Osteocyte (in vitro differentiated cells): ENCODE results near the gene DTHD1. TPM values are rescaled to one million over a fixed set of nuclear protein-coding genes. Genes with fewer than 3 reads are reported as not detected.

Source experiments
- DNase-seq: peaks from one replicate; pipeline ENCODE4 v3.0.0; 2021; ENCODE audit warnings: mixed read lengths; ENCODE audit not compliant: unreplicated experiment; ENCODE audit errors: extremely low spot score
- H3K27ac Mint-ChIP-seq: one replicate; pipeline ENCODE4 v1.8.0; 2021; ENCODE audit warnings: mild to moderate bottlenecking, mixed read lengths; ENCODE audit not compliant: unreplicated experiment
- H3K27me3 Mint-ChIP-seq: one replicate; pipeline ENCODE4 v1.8.0; 2021; ENCODE audit warnings: mixed read lengths; ENCODE audit not compliant: unreplicated experiment
- H3K36me3 Mint-ChIP-seq: one replicate; pipeline ENCODE4 v1.8.0; 2021; ENCODE audit warnings: mixed read lengths; ENCODE audit not compliant: unreplicated experiment
- H3K4me1 Mint-ChIP-seq: one replicate; pipeline ENCODE4 v1.8.0; 2021; ENCODE audit warnings: mixed read lengths; ENCODE audit not compliant: unreplicated experiment
- H3K4me3 Mint-ChIP-seq: one replicate; pipeline ENCODE4 v1.8.0; 2021; ENCODE audit warnings: mild to moderate bottlenecking, moderate library complexity, mixed read lengths; ENCODE audit not compliant: unreplicated experiment
- H3K9me3 Mint-ChIP-seq: one replicate; pipeline ENCODE4 v1.8.0; 2021; ENCODE audit warnings: mixed read lengths; ENCODE audit not compliant: unreplicated experiment
- total RNA-seq: library from RNA; stranded (reverse); gene quantifications from 2 replicates; pipeline ENCODE4 v1.2.1, GENCODE V29; 2021
- TF ChIP-seq, protein P1 (sequence below): fragments of 200-600 bp; sonication (generic); IDR thresholded peaks from 2 replicates; pipeline ENCODE4 v1.5.0; 2021; ENCODE audit warnings: antibody characterized with exemption, mild to moderate bottlenecking, moderate library complexity

The DTHD1 gene
- total RNA-seq, 1 donor from 2014 or later: not detected

DNA sequence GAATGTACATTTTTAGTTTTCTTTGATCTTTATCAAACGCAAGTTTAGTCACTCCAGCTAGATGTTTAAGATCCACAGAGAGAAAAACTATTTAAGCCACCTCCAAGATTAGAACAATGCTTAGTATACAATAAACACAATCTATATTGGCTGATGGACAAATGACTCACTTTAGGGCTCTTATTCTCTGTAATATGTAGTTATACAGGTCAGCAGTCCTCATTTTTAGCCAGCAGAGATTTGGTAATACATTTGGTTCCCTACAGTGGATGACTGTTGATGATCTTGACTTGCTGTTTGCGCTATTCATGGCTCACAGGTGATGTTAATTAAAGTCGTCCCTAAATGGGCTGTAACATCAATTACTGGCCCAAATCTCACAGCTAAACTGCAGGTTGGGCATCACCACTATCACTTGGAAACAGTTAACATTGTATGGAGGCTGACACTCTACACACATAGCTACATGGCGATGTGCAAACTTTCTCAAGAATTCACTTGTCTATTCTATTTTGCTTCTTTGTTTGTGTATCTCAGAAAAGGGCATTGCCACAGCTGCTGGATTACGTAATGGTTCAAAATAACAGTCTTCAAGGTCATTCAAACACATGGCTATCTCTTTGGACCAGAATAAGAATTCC, 11.8 kb upstream of the DTHD1 start:
- DNase-seq: no peak
- Mint-ChIP-seq H3K27me3 (peaks cover 5% of the 10 kb centered on the region), H3K4me3 (no peak overlapping the region), H3K36me3 (no peaks in the 10 kb centered on the region), H3K4me1 (peaks cover 2% of the 10 kb centered on the region), H3K9me3 (no peaks in the 10 kb centered on the region), H3K27ac (no peak overlapping the region)
- TF ChIP-seq, protein P1, sequence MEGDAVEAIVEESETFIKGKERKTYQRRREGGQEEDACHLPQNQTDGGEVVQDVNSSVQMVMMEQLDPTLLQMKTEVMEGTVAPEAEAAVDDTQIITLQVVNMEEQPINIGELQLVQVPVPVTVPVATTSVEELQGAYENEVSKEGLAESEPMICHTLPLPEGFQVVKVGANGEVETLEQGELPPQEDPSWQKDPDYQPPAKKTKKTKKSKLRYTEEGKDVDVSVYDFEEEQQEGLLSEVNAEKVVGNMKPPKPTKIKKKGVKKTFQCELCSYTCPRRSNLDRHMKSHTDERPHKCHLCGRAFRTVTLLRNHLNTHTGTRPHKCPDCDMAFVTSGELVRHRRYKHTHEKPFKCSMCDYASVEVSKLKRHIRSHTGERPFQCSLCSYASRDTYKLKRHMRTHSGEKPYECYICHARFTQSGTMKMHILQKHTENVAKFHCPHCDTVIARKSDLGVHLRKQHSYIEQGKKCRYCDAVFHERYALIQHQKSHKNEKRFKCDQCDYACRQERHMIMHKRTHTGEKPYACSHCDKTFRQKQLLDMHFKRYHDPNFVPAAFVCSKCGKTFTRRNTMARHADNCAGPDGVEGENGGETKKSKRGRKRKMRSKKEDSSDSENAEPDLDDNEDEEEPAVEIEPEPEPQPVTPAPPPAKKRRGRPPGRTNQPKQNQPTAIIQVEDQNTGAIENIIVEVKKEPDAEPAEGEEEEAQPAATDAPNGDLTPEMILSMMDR: no peak

DNA sequence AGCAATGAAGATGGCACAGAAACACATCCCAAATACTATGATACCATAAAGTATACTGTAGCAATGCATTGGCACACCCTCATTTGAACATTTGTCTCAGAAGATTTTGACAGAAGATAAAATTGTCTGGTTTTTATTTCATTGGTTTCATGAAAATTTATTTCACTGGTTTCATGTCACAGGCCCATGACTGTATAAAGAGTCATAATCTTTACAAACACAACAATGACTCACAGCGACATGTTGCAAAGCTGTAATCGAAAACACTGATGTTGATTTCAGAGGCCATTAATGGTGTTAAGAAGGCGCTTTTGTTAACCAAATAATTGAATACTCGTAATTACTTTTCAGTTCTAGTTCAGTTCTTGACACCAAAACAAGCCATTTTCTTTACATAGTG, 8.1 kb upstream of the DTHD1 start:
- H3K36me3 Mint-ChIP-seq: no peaks in the 10 kb centered on the region
- H3K4me3 Mint-ChIP-seq: no peak overlapping the region
- no peaks in the 10 kb centered on the region for H3K9me3 Mint-ChIP-seq
- DNase-seq: no peak
- H3K4me1 Mint-ChIP-seq: peaks cover 2% of the 10 kb centered on the region
- H3K27ac Mint-ChIP-seq: no peak overlapping the region
- no peaks in the 10 kb centered on the region for H3K27me3 Mint-ChIP-seq
- TF ChIP-seq, protein P1: no peak

DNA sequence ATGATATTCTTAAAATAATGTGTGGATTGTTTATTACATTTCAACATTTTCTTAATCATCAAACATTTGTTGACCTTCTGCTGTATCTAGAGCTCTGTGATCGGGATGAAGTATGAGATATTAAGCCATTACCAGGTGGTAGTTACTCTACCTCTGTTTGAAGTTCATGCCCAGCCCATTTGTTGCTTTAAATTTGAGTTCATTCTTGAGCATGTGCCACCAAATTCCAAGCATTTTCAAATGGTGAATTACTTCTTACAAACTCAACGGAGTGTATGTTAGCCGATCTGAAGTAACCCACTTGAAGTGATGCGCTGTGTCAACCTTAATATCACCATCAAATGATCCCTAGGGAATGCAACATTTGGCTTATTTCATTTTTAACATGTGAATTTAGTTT, 7.3 kb upstream of the DTHD1 start:
- TF ChIP-seq, protein P1: no peak
- no peak overlapping the region for H3K27ac Mint-ChIP-seq

DNA sequence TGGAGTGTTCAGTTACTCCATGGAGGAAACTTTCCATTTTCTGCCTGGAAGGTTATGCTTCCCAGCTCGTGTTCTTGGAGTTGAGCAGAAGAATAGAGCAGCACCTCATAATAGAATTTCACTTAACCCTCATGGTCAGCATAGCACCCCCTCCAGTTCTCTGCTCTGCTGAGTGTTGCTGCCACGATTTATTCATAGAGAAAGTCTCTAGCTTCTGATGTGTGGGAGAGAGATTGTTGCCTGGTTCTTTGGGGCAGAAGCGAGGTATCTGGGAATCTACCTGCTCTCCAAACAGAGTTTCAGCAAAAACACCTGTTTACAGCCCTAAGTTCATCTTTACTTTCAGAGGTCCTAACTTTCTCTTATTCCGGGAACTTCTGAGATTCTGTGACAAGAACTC, 3.9 kb upstream of the DTHD1 start:
- peaks cover 5% of the 10 kb centered on the region for H3K4me1 Mint-ChIP-seq

More for the DNA sequence above, 7.3 kb upstream of the DTHD1 start:
- Mint-ChIP-seq H3K27me3 (no peaks in the 10 kb centered on the region), H3K9me3 (no peaks in the 10 kb centered on the region), H3K4me1 (peaks cover 2% of the 10 kb centered on the region), H3K36me3 (no peaks in the 10 kb centered on the region), H3K4me3 (no peak overlapping the region)
- no peak for DNase-seq

DNA sequence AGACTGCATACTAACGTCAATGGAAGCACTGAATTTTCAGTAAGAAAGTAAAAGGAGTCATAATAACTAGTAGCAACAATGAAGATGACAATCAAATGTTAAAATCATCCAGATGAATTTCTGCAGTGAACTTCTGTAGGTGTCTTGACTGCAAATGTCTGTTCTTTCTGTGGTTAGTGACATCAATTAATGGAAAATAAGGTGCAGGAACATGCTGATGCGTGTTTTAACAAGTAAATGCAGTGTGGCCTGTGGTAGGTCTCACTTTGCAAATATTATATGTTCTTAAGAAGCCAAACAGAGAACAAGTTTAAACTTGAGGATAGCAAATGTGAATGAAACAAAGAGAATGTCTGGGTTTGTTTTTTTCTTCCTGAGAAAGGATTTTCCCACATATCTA, 2.6 kb upstream of the DTHD1 start:
- no peaks in the 10 kb centered on the region for H3K27me3 Mint-ChIP-seq
- H3K4me1 Mint-ChIP-seq: peaks cover 4% of the 10 kb centered on the region
- no peak overlapping the region for H3K27ac Mint-ChIP-seq
- TF ChIP-seq, protein P1: no peak
- no peaks in the 10 kb centered on the region for H3K36me3 Mint-ChIP-seq
- H3K9me3 Mint-ChIP-seq: no peaks in the 10 kb centered on the region
- no peak overlapping the region for H3K4me3 Mint-ChIP-seq
- no peak for DNase-seq

More for the DNA sequence above, 3.9 kb upstream of the DTHD1 start:
- TF ChIP-seq, protein P1: no peak
- H3K27me3 Mint-ChIP-seq: no peaks in the 10 kb centered on the region
- no peak for DNase-seq
- H3K4me3 Mint-ChIP-seq: no peak overlapping the region
- no peak overlapping the region for H3K27ac Mint-ChIP-seq
- H3K9me3 Mint-ChIP-seq: no peaks in the 10 kb centered on the region
- H3K36me3 Mint-ChIP-seq: no peaks in the 10 kb centered on the region
